ENCODE results near the gene THSD4.

DNA sequence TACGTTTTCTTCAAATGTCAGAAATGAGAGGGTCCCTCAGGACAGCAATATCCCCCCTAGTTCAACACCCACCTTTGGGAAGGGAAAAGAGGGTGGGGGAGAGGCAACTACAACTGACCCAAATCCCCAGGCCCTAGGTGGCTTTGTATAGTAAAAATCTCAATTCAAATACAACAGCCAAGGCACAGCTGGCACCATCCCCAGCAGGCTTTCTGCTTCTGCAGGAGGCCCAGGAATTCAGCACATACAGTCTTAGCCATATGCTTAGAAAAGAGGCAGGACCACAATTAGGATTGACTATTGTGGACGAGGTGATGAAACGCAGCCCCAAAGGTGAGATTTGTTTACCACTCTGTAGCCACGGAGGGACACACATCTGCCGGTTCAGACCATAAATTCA lies 710.9 kb downstream of the THSD4 start:
- TF ChIP-seq, protein P1, sequence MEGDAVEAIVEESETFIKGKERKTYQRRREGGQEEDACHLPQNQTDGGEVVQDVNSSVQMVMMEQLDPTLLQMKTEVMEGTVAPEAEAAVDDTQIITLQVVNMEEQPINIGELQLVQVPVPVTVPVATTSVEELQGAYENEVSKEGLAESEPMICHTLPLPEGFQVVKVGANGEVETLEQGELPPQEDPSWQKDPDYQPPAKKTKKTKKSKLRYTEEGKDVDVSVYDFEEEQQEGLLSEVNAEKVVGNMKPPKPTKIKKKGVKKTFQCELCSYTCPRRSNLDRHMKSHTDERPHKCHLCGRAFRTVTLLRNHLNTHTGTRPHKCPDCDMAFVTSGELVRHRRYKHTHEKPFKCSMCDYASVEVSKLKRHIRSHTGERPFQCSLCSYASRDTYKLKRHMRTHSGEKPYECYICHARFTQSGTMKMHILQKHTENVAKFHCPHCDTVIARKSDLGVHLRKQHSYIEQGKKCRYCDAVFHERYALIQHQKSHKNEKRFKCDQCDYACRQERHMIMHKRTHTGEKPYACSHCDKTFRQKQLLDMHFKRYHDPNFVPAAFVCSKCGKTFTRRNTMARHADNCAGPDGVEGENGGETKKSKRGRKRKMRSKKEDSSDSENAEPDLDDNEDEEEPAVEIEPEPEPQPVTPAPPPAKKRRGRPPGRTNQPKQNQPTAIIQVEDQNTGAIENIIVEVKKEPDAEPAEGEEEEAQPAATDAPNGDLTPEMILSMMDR (conservative IDR thresholded peaks at IDR 0.05; ENCODE audit: low read length) = no peak
- no peak for TF ChIP-seq EZH2phosphoT487 (IDR thresholded peaks at IDR 0.05; ENCODE audit: borderline replicate concordance)

Measured in Loucy (cell line).